Caco-2 (cell line): ENCODE results near the gene SMOC2. TPM values are rescaled to one million over a fixed set of nuclear protein-coding genes. Genes with fewer than 3 reads are reported as not detected.

ENCODE experiments used
- BruUV-seq: library from RNA; stranded (reverse); fragments of 400-500 nt; replicated peaks from 2 replicates; lab custom pipeline; 2021; lab: Mats Ljungman, UMichigan
- CTCF ChIA-PET: fragments of 300-600 bp; sonication (Branson Sonifier 250); formaldehyde crosslinking; loops from one replicate; lab custom pipeline; 2022; ENCODE audit warnings: antibody characterized with exemption; lab: Charles Lee
- POLR2A ChIA-PET: fragments of 300-600 bp; sonication (Branson Sonifier 250); formaldehyde crosslinking; loops from one replicate; lab custom pipeline; 2022; ENCODE audit warnings: antibody characterized with exemption; lab: Charles Lee
- DNase-seq, 2 experiments: peaks; one replicate each; pipeline versions ENCODE4 v3.0.0 to v3.0.0-alpha.2; 2020 to 2022
- H3K27me3 ChIP-seq: replicated peaks from 2 replicates; pipeline ENCODE4 v1.6.0; 2011; ENCODE audit warnings: low read length; ENCODE audit not compliant: control insufficient read depth, insufficient read depth
- H3K36me3 ChIP-seq: 2 replicates; pipeline ENCODE4 v1.5.1; 2011; ENCODE audit warnings: low read length; ENCODE audit not compliant: control insufficient read depth, insufficient read depth
- H3K4me1 ChIP-seq: fragments of 250-450 bp; sonication (Bioruptor Pico); 2 replicates; pipeline ENCODE4 v1.5.1; 2020; ENCODE audit warnings: mild to moderate bottlenecking
- H3K4me3 ChIP-seq: 2 replicates; pipeline ENCODE4 v1.5.1; 2011; ENCODE audit warnings: low read depth, mild to moderate bottlenecking, control low read depth, low read length
- H3K9me3 ChIP-seq: fragments of 250-450 bp; sonication (Bioruptor Pico); 2 replicates; pipeline ENCODE4 v1.5.1; 2020; ENCODE audit warnings: mild to moderate bottlenecking, moderate library complexity
- H3K27ac Mint-ChIP-seq: one replicate; pipeline ENCODE4 v1.8.0; 2022; ENCODE audit warnings: mixed read lengths; ENCODE audit not compliant: unreplicated experiment
- H3K27me3 Mint-ChIP-seq: one replicate; pipeline ENCODE4 v1.8.0; 2022; ENCODE audit warnings: mixed read lengths; ENCODE audit not compliant: insufficient read depth, unreplicated experiment
- H3K36me3 Mint-ChIP-seq: one replicate; pipeline ENCODE4 v1.8.0; 2022; ENCODE audit warnings: mild to moderate bottlenecking, mixed read lengths; ENCODE audit not compliant: insufficient read depth, unreplicated experiment
- H3K4me1 Mint-ChIP-seq: one replicate; pipeline ENCODE4 v1.8.0; 2022; ENCODE audit warnings: low read depth, mixed read lengths; ENCODE audit not compliant: unreplicated experiment
- H3K4me3 Mint-ChIP-seq: one replicate; pipeline ENCODE4 v1.8.0; 2022; ENCODE audit warnings: mild to moderate bottlenecking, moderate library complexity, mixed read lengths; ENCODE audit not compliant: unreplicated experiment
- H3K9me3 Mint-ChIP-seq: one replicate; pipeline ENCODE4 v1.8.0; 2022; ENCODE audit warnings: mixed read lengths; ENCODE audit not compliant: unreplicated experiment
- CTCF ChIP-seq, 2 experiments: fragments of 200-600 bp in 1 of 2; IDR thresholded peaks; 1 replicate in 1 of 2; 2 replicates in 1 of 2; pipeline versions ENCODE4 v1.5.1 to v1.8.0; 2011 to 2022; ENCODE audit warnings: antibody characterized with exemption in 1 of 2, control low read depth in 1 of 2, inconsistent platforms in 1 of 2, low read depth in 1 of 2, low read length in 1 of 2, mild to moderate bottlenecking in 1 of 2, moderate library complexity in 1 of 2; ENCODE audit not compliant: insufficient read depth in 1 of 2, severe bottlenecking in 1 of 2, unreplicated experiment in 1 of 2
- intact Hi-C: fragments of 100-400 bp; cut with micrococcal nuclease; formaldehyde crosslinking; loops from one replicate; pipeline ENCODE4 v1.10.0; 2022; ENCODE audit not compliant: unreplicated experiment
- total RNA-seq: library from RNA; stranded (reverse); gene quantifications from 2 replicates; pipeline ENCODE4 v1.2.3, GENCODE V29; 2022

Gene SMOC2
- total RNA-seq, 1 experiment from 2014 or later, result 2.8 TPM

GRCh38 chr6:168555618-168556273 lies 114.8 kb downstream of the SMOC2 start:
- TF ChIP-seq CTCF (IDR thresholded peaks at IDR 0.05; ENCODE audit: insufficient read depth in 1 of 2, low read depth in 1 of 2, low read length in 1 of 2, severe bottlenecking in 1 of 2, unreplicated experiment in 1 of 2), result no peak
- Mint-ChIP-seq H3K4me3 (no peak overlapping the region), H3K36me3 (no peaks in the 10 kb centered on the region), H3K27ac (no peak overlapping the region), H3K9me3 (no peaks in the 10 kb centered on the region), H3K4me1 (peaks cover 8% of the 10 kb centered on the region), H3K27me3 (no peaks in the 10 kb centered on the region)
- no peaks in the 10 kb centered on the region for H3K9me3 ChIP-seq
- H3K4me1 ChIP-seq, result peaks cover 8% of the 10 kb centered on the region
- H3K36me3 ChIP-seq, result no peaks in the 10 kb centered on the region
- ChIA-PET CTCF (no interaction called here), POLR2A (no interaction called here)
- H3K27me3 ChIP-seq, result no peaks in the 10 kb centered on the region
- intact Hi-C loops, result no loop called here
- H3K4me3 ChIP-seq, result no peak overlapping the region
- DNase-seq, result no peak
- no TSS peak for BruUV-seq

GRCh38 chr6:168557512-168557911 lies 116.5 kb downstream of the SMOC2 start:
- no peaks in the 10 kb centered on the region for H3K9me3 ChIP-seq
- DNase-seq, result no peak
- no peak for TF ChIP-seq CTCF (IDR thresholded peaks at IDR 0.05; ENCODE audit: insufficient read depth in 1 of 2, low read depth in 1 of 2, low read length in 1 of 2, severe bottlenecking in 1 of 2, unreplicated experiment in 1 of 2)
- H3K4me3 ChIP-seq, result no peak overlapping the region
- H3K36me3 ChIP-seq, result no peaks in the 10 kb centered on the region
- intact Hi-C loops, result no loop called here
- BruUV-seq, result no TSS peak
- Mint-ChIP-seq H3K4me3 (no peak overlapping the region), H3K36me3 (no peaks in the 10 kb centered on the region), H3K27ac (no peak overlapping the region), H3K27me3 (no peaks in the 10 kb centered on the region), H3K9me3 (no peaks in the 10 kb centered on the region), H3K4me1 (peaks cover 8% of the 10 kb centered on the region)
- ChIA-PET POLR2A (no interaction called here), CTCF (no interaction called here)
- H3K27me3 ChIP-seq, result no peaks in the 10 kb centered on the region
- H3K4me1 ChIP-seq, result peaks cover 8% of the 10 kb centered on the region

- no peak for TF ChIP-seq CTCF (IDR thresholded peaks at IDR 0.05; ENCODE audit: insufficient read depth in 1 of 2, low read depth in 1 of 2, low read length in 1 of 2, severe bottlenecking in 1 of 2, unreplicated experiment in 1 of 2)
- peaks cover 8% of the 10 kb centered on the region for H3K4me1 Mint-ChIP-seq
- no peak overlapping the region for H3K27ac Mint-ChIP-seq
- H3K36me3 Mint-ChIP-seq, result no peaks in the 10 kb centered on the region
- no peak for DNase-seq
- intact Hi-C loops, result no loop called here
- no peak overlapping the region for H3K4me3 Mint-ChIP-seq
- ChIA-PET POLR2A (no interaction called here), CTCF (no interaction called here)
- H3K9me3 Mint-ChIP-seq, result no peaks in the 10 kb centered on the region
- BruUV-seq, result no TSS peak
- Histone ChIP-seq H3K36me3 (no peaks in the 10 kb centered on the region), H3K4me1 (peaks cover 8% of the 10 kb centered on the region), H3K4me3 (no peak overlapping the region), H3K27me3 (no peaks in the 10 kb centered on the region), H3K9me3 (no peaks in the 10 kb centered on the region)
- no peaks in the 10 kb centered on the region for H3K27me3 Mint-ChIP-seq
Measured at GRCh38 chr6:168558686-168559085, 117.7 kb downstream of the SMOC2 start.
